ENCODE measurements around the gene TRAFD1. TPM values are rescaled to one million over a fixed set of nuclear protein-coding genes. Genes with fewer than 3 reads are reported as not detected.

TRAFD1 gene
- total and polyA plus RNA-seq, 2 of the 13 experiments (the other 11 are each of a cell fraction or from before 2014, with no cell fraction given), result 9.5 to 20.9 TPM

- peaks cover 0 to 2% of the 10 kb centered on the region in 2 experiments; a peak in 1 of 5 replicates for H3K36me3 ChIP-seq (replicated peaks in 1 of 2; ENCODE audit: control insufficient read depth in 1 of 2, insufficient read depth in 2 of 2, low read length in 2 of 2)
- FAIRE-seq, result no peak
- H3K4me3 ChIP-seq (replicated peaks in 1 of 3; ENCODE audit: insufficient read depth in 1 of 3, low read depth in 2 of 3, low read length in 3 of 3), result no peak overlapping the region
- H3K4me2 ChIP-seq (ENCODE audit: low read depth, low read length), result no peak overlapping the region
- no peak for ATAC-seq
- no TSS peak for BruUV-seq (replicated peaks)
- in situ Hi-C loops (cut with HindIII; ENCODE audit: extremely low pct_ligation_motif_present, low pct_unique_long_range_greater_than_20kb), result no loop called here
- no peaks in the 10 kb centered on the region for H4K20me1 ChIP-seq (ENCODE audit: insufficient read depth, low read length)
- WGBS (ENCODE audit: low lambda C conversion rate), result 98% methylated on average over 5 of the region's 12 CpGs
- TF ChIP-seq PBX3 (CRISPR knock-in tag; IDR thresholded peaks at IDR 0.05; ENCODE audit: borderline replicate concordance) (no peak), ZBTB42 (CRISPR knock-in tag; IDR thresholded peaks at IDR 0.05) (no peak), SNAPC2 (CRISPR knock-in tag; IDR thresholded peaks at IDR 0.05) (no peak)
- intact Hi-C loops (cut with micrococcal nuclease; ENCODE audit: unreplicated experiment), result no loop called here
- H3K27ac ChIP-seq (ENCODE audit: extremely low read length, insufficient read depth, low read length), result no peak overlapping the region
- no peak for DNase-seq (ENCODE audit: low spot score)
- no peaks in the 10 kb centered on the region for H3K4me1 ChIP-seq (ENCODE audit: insufficient read depth, low read length)
- H3K79me2 ChIP-seq (ENCODE audit: insufficient read depth, low read length), result no peaks in the 10 kb centered on the region
- H3K27me3 ChIP-seq (ENCODE audit: control insufficient read depth in 1 of 2, insufficient read depth in 2 of 2, low read length in 2 of 2), result no peaks in the 10 kb centered on the region
- no peaks in the 10 kb centered on the region for H3K9me3 ChIP-seq (ENCODE audit: low read length)
- ChIA-PET CTCF (ENCODE audit: low intra/inter-chr PET ratio, low total read pairs) (no interaction called here), POLR2A (no interaction called here)
- H2AFZ ChIP-seq (ENCODE audit: low read length), result no peak overlapping the region
- no peak overlapping the region for H3K9ac ChIP-seq (ENCODE audit: insufficient read depth, low read depth, low read length)
Measured at GRCh38 chr12:112167031-112167461, 41.7 kb downstream of the TRAFD1 start.

GRCh38 chr12:112167718-112168525, 42.6 kb downstream of the TRAFD1 start:
- Histone ChIP-seq H3K27me3 (ENCODE audit: control insufficient read depth in 1 of 2, insufficient read depth in 2 of 2, low read length in 2 of 2) (no peaks in the 10 kb centered on the region), H3K36me3 (replicated peaks in 1 of 2; ENCODE audit: control insufficient read depth in 1 of 2, insufficient read depth in 2 of 2, low read length in 2 of 2) (peaks cover 0 to 4% of the 10 kb centered on the region in 2 experiments; a peak in 2 of 5 replicates), H2AFZ (ENCODE audit: low read length) (no peak overlapping the region), H3K4me2 (ENCODE audit: low read depth, low read length) (no peak overlapping the region), H3K9ac (ENCODE audit: insufficient read depth, low read depth, low read length) (no peak overlapping the region), H4K20me1 (ENCODE audit: insufficient read depth, low read length) (no peaks in the 10 kb centered on the region), H3K4me1 (ENCODE audit: insufficient read depth, low read length) (no peaks in the 10 kb centered on the region), H3K27ac (ENCODE audit: extremely low read length, insufficient read depth, low read length) (no peak overlapping the region), H3K79me2 (ENCODE audit: insufficient read depth, low read length) (no peaks in the 10 kb centered on the region), H3K4me3 (replicated peaks in 1 of 3; ENCODE audit: insufficient read depth in 1 of 3, low read depth in 2 of 3, low read length in 3 of 3) (no peak overlapping the region), H3K9me3 (ENCODE audit: low read length) (no peaks in the 10 kb centered on the region)
- WGBS (ENCODE audit: low lambda C conversion rate), result 91% methylated on average over 13 of the region's 32 CpGs
- ChIA-PET CTCF (ENCODE audit: low intra/inter-chr PET ratio, low total read pairs) (no interaction called here), POLR2A (no interaction called here)
- no TSS peak for BruUV-seq (replicated peaks)
- FAIRE-seq (no peak), DNase-seq (ENCODE audit: low spot score) (no peak), ATAC-seq (no peak)
- intact Hi-C loops (cut with micrococcal nuclease; ENCODE audit: unreplicated experiment) (no loop called here), in situ Hi-C loops (cut with HindIII; ENCODE audit: extremely low pct_ligation_motif_present, low pct_unique_long_range_greater_than_20kb) (no loop called here)
- TF ChIP-seq AGO2 (optimal IDR thresholded peaks at IDR 0.05; ENCODE audit: low read depth, low read length) (peak; percentile 65), ZBTB4 (CRISPR knock-in tag; IDR thresholded peaks at IDR 0.05; ENCODE audit: borderline replicate concordance) (no peak)
